H1 (cell line): Measurements from ENCODE around the gene DPYD. TPM values are rescaled to one million over a fixed set of nuclear protein-coding genes. Genes with fewer than 3 reads are reported as not detected.

ENCODE experiments used
- CTCF ChIA-PET: fragments of 300-600 bp; sonication (Branson Sonifier 250); formaldehyde crosslinking; loops from one replicate; lab custom pipeline; 2021; ENCODE audit not compliant: partially characterized antibody; lab: Charles Lee
- POLR2A ChIA-PET: fragments of 300-600 bp; sonication (Branson Sonifier 250); formaldehyde crosslinking; loops from one replicate; lab custom pipeline; 2021; ENCODE audit warnings: inconsistent platforms; ENCODE audit not compliant: partially characterized antibody; lab: Charles Lee
- DNase-seq, 2 experiments: peaks; one replicate each; pipeline versions ENCODE4 v3.0.0 to v3.0.0-alpha.2; 2010 to 2022; ENCODE audit warnings: low spot score in 2 of 2, low read depth in 1 of 2, mixed read lengths in 1 of 2
- FAIRE-seq: peaks from 2 replicates; lab custom pipeline; 2011; peaks lifted over from hg19 to GRCh38; lab: Jason Lieb, UNC
- H2AFZ ChIP-seq: 2 replicates; pipeline ENCODE4 v1.8.1; 2012; ENCODE audit warnings: low read length, inconsistent platforms
- H2AK5ac ChIP-seq: 2 replicates; pipeline ENCODE4 v1.6.1; 2013; ENCODE audit warnings: low read depth, low read length
- H2BK120ac ChIP-seq: replicated peaks from 2 replicates; pipeline ENCODE3; 2013; ENCODE audit warnings: low read depth, low read length, inconsistent platforms
- H2BK12ac ChIP-seq: 2 replicates; pipeline ENCODE4 v1.6.1; 2013; ENCODE audit warnings: low read depth, low read length
- H2BK15ac ChIP-seq: 2 replicates; pipeline ENCODE4 v1.6.1; 2013; ENCODE audit warnings: low read length
- H2BK20ac ChIP-seq: 2 replicates; pipeline ENCODE4 v1.6.1; 2013; ENCODE audit warnings: low read length
- H2BK5ac ChIP-seq: 2 replicates; pipeline ENCODE4 v1.6.1; 2013; ENCODE audit warnings: low read depth, low read length
- H3K14ac ChIP-seq: 2 replicates; pipeline ENCODE4 v1.6.1; 2013; ENCODE audit warnings: inconsistent platforms; ENCODE audit not compliant: insufficient read length
- H3K18ac ChIP-seq: 2 replicates; pipeline ENCODE4 v1.6.1; 2013; ENCODE audit warnings: low read length; ENCODE audit errors: extremely low read depth
- H3K23ac ChIP-seq: 2 replicates; pipeline ENCODE4 v1.6.1; 2013; ENCODE audit warnings: inconsistent platforms; ENCODE audit not compliant: insufficient read length
- H3K23me2 ChIP-seq: 2 replicates; pipeline ENCODE4 v1.6.1; 2013; ENCODE audit warnings: low read depth, low read length
- H3K27ac ChIP-seq: 2 replicates; pipeline ENCODE4 v1.6.1; 2011; ENCODE audit warnings: low read depth, low read length, inconsistent platforms
- H3K27me3 ChIP-seq, 4 experiments: replicated peaks in 1 of 4; 1 replicate in 1 of 4; 2 replicates in 3 of 4; pipeline versions ENCODE4 v1.6.1 to v1.8.1; 2011 to 2013; ENCODE audit warnings: low read length in 3 of 4, mild to moderate bottlenecking in 3 of 4, inconsistent platforms in 2 of 4, mixed read lengths in 2 of 4, moderate library complexity in 1 of 4; ENCODE audit not compliant: control insufficient read depth in 3 of 4, insufficient read depth in 3 of 4; ENCODE audit errors: extremely low read depth in 1 of 4
- H3K36me3 ChIP-seq, 4 experiments: 2 replicates each; pipeline versions ENCODE4 v1.6.1 to v1.8.1; 2011 to 2013; ENCODE audit warnings: mild to moderate bottlenecking in 4 of 4, low read length in 3 of 4, moderate library complexity in 2 of 4, control low read depth in 1 of 4, inconsistent platforms in 1 of 4; ENCODE audit not compliant: insufficient read depth in 4 of 4, control insufficient read depth in 2 of 4
- H3K4ac ChIP-seq: replicated peaks from 2 replicates; pipeline ENCODE3; 2013; ENCODE audit warnings: low read length, low read depth, mixed read lengths, inconsistent platforms; ENCODE audit not compliant: insufficient read length
- H3K4me1 ChIP-seq, 4 experiments: replicated peaks in 1 of 4; 1 replicate in 1 of 4; 2 replicates in 3 of 4; pipeline versions ENCODE4 v1.6.1 to v1.8.1; 2011 to 2013; ENCODE audit warnings: low read length in 3 of 4, inconsistent platforms in 2 of 4, mixed read lengths in 1 of 4; ENCODE audit not compliant: insufficient read depth in 4 of 4, control insufficient read depth in 3 of 4
- H3K4me2 ChIP-seq, 2 experiments: 2 replicates each; pipeline versions ENCODE4 v1.6.1 to v1.8.1; 2011 to 2013; ENCODE audit warnings: low read depth in 2 of 2, low read length in 2 of 2, control low read depth in 1 of 2, inconsistent platforms in 1 of 2, mild to moderate bottlenecking in 1 of 2; ENCODE audit not compliant: insufficient read depth in 1 of 2
- H3K4me3 ChIP-seq, 4 experiments: fragments of 200-600, 300-600 bp in 1 of 4; sonication (generic), shearing (Covaris generic), sonication (Bioruptor Twin) in 1 of 4; 2 replicates each; pipeline versions ENCODE4 v1.5.1 to v1.8.1; 2011 to 2016; ENCODE audit warnings: low read length in 4 of 4, low read depth in 3 of 4, control low read depth in 2 of 4, inconsistent platforms in 2 of 4, mild to moderate bottlenecking in 2 of 4, mixed read lengths in 1 of 4, moderate library complexity in 1 of 4; ENCODE audit not compliant: insufficient read depth in 2 of 4; ENCODE audit errors: extremely low read depth in 1 of 4
- H3K56ac ChIP-seq: replicated peaks from 2 replicates; pipeline ENCODE3; 2013; ENCODE audit warnings: low read depth, mild to moderate bottlenecking, mixed read lengths, low read length, inconsistent platforms; ENCODE audit not compliant: insufficient read length
- H3K79me1 ChIP-seq: 2 replicates; pipeline ENCODE4 v1.6.1; 2013; ENCODE audit warnings: low read depth, low read length, control low read depth
- H3K79me2 ChIP-seq, 2 experiments: 2 replicates each; pipeline versions ENCODE4 v1.6.1 to v1.8.1; 2012 to 2013; ENCODE audit warnings: low read length in 2 of 2, mild to moderate bottlenecking in 2 of 2, inconsistent platforms in 1 of 2; ENCODE audit not compliant: insufficient read depth in 2 of 2, control insufficient read depth in 1 of 2
- H3K9ac ChIP-seq, 4 experiments: replicated peaks in 1 of 4; 1 replicate in 1 of 4; 2 replicates in 3 of 4; pipeline versions ENCODE4 v1.6.1 to v1.8.1; 2011 to 2013; ENCODE audit warnings: low read depth in 3 of 4, low read length in 3 of 4, control low read depth in 2 of 4, mild to moderate bottlenecking in 2 of 4, moderate library complexity in 2 of 4, inconsistent platforms in 1 of 4; ENCODE audit errors: extremely low read depth in 1 of 4
- H3K9me3 ChIP-seq, 2 experiments: 2 replicates each; pipeline versions ENCODE4 v1.6.1 to v1.8.1; 2012 to 2013; ENCODE audit warnings: mild to moderate bottlenecking in 2 of 2, moderate library complexity in 2 of 2, control low read depth in 1 of 2, inconsistent platforms in 1 of 2, low read depth in 1 of 2, low read length in 1 of 2, mixed read lengths in 1 of 2; ENCODE audit not compliant: insufficient read depth in 2 of 2
- H4K20me1 ChIP-seq, 2 experiments: replicated peaks in 1 of 2; 2 replicates each; pipeline versions ENCODE3 to v1.8.1; 2011 to 2013; ENCODE audit warnings: inconsistent platforms in 2 of 2, low read length in 2 of 2, mild to moderate bottlenecking in 1 of 2; ENCODE audit not compliant: insufficient read depth in 2 of 2, control insufficient read depth in 1 of 2
- H4K5ac ChIP-seq: 2 replicates; pipeline ENCODE4 v1.6.1; 2013; ENCODE audit warnings: low read length, low read depth, mixed read lengths, inconsistent platforms; ENCODE audit not compliant: insufficient read length
- H4K8ac ChIP-seq: 2 replicates; pipeline ENCODE4 v1.8.0; 2013; ENCODE audit warnings: mild to moderate bottlenecking, moderate library complexity, low read length, inconsistent platforms; ENCODE audit not compliant: insufficient read depth; ENCODE audit errors: extremely low read depth
- H4K91ac ChIP-seq: replicated peaks from 2 replicates; pipeline ENCODE3; 2013; ENCODE audit warnings: low read length, mixed read lengths, inconsistent platforms; ENCODE audit not compliant: insufficient read length
- BCL11A ChIP-seq, 2 experiments: IDR thresholded peaks; one replicate each; pipeline ENCODE4 v1.6.1; 2011; ENCODE audit warnings: low read depth in 2 of 2, low read length in 2 of 2, mild to moderate bottlenecking in 2 of 2
- NANOG ChIP-seq: IDR thresholded peaks from 2 replicates; pipeline ENCODE4 v1.6.1; 2011; ENCODE audit warnings: low read length, low read depth, mild to moderate bottlenecking, inconsistent platforms; ENCODE audit not compliant: insufficient read depth, poor library complexity, severe bottlenecking
- NRF1 ChIP-seq: IDR thresholded peaks from 2 replicates; pipeline ENCODE4 v1.6.1; 2011; ENCODE audit warnings: mild to moderate bottlenecking, low read depth, low read length, improper control_type of control experiment
- RAD21 ChIP-seq, 2 experiments: IDR thresholded peaks in 1 of 2; conservative IDR thresholded peaks in 1 of 2; 2 replicates each; pipeline ENCODE4 v1.6.1; 2011; ENCODE audit warnings: low read depth in 2 of 2, low read length in 2 of 2, improper control_type of control experiment in 1 of 2, inconsistent platforms in 1 of 2, mild to moderate bottlenecking in 1 of 2, moderate library complexity in 1 of 2
- RBBP5 ChIP-seq: IDR thresholded peaks from 2 replicates; pipeline ENCODE4 v1.7.1; 2012; ENCODE audit warnings: low read depth, mild to moderate bottlenecking, inconsistent platforms, low read length, moderate library complexity, borderline replicate concordance
- RFX5 ChIP-seq: IDR thresholded peaks from 2 replicates; pipeline ENCODE4 v1.6.1; 2011; ENCODE audit warnings: low read depth, low read length, improper control_type of control experiment, borderline replicate concordance
- SIN3A ChIP-seq, 2 experiments: IDR thresholded peaks in 1 of 2; conservative IDR thresholded peaks in 1 of 2; 2 replicates each; pipeline ENCODE4 v1.6.1; 2011 to 2012; ENCODE audit warnings: low read length in 2 of 2, improper control_type of control experiment in 1 of 2, low read depth in 1 of 2, mild to moderate bottlenecking in 1 of 2
- SP2 ChIP-seq: IDR thresholded peaks from 2 replicates; pipeline ENCODE4 v1.6.1; 2012; ENCODE audit warnings: mild to moderate bottlenecking, low read length, inconsistent platforms
- TAF1 ChIP-seq: IDR thresholded peaks from 2 replicates; pipeline ENCODE4 v1.6.1; 2011; ENCODE audit warnings: mild to moderate bottlenecking, low read depth, low read length
- TBP ChIP-seq: IDR thresholded peaks from 2 replicates; pipeline ENCODE4 v1.6.1; 2011; ENCODE audit warnings: low read depth, low read length, improper control_type of control experiment
- TCF12 ChIP-seq: IDR thresholded peaks from 2 replicates; pipeline ENCODE4 v1.6.1; 2011; ENCODE audit warnings: low read depth, mild to moderate bottlenecking, low read length
- polyA plus RNA-seq, 7 experiments: library from polyadenylated mRNA; depleted of rRNA in 3 of 7; stranded (reverse) in 5 of 7; unstranded in 2 of 7; fragments of >200 nt in 5 of 7; fragments of 200-250 nt in 2 of 7; gene quantifications; 1 replicate in 5 of 7; 2 replicates in 1 of 7; 4 replicates in 1 of 7; pipeline versions ENCODE4 v1.2.1 to v1.2.3, GENCODE V29; 2011 to 2013; ENCODE audit warnings: missing spikeins in 2 of 7, mixed read lengths in 2 of 7
- total RNA-seq: library from RNA; stranded (reverse); fragmentation: NEBNext Ultra II Directional; extraction: Animal tissue kit (Norgen Biotek cat#: 25700); gene quantifications from 2 replicates; pipeline ENCODE4 v1.2.1, GENCODE V29; 2021

DPYD gene
- total and polyA plus RNA-seq, 2 of the 8 experiments (the other 6 are each of a cell fraction or from before 2014, with no cell fraction given) = 0.29 to 0.73 TPM

GRCh38 chr1:97562081-97562480 is 358.8 kb downstream of the DPYD start:
- no peak overlapping the region for H4K8ac ChIP-seq
- H3K18ac ChIP-seq = no peak overlapping the region
- no peak overlapping the region for H2BK5ac ChIP-seq
- H3K23me2 ChIP-seq = no peaks in the 10 kb centered on the region; the same call in 1 of the 2 replicates
- no peak overlapping the region for H3K56ac ChIP-seq
- no peak for TF ChIP-seq SP2
- TF ChIP-seq SIN3A (conservative IDR thresholded peaks at IDR 0.05 in 1 of 2, IDR thresholded peaks at IDR 0.05 in 1 of 2; ENCODE audit: low read depth in 1 of 2, low read length in 2 of 2) = no peak
- TF ChIP-seq BCL11A (IDR thresholded peaks at IDR 0.05; ENCODE audit: low read depth in 2 of 2, low read length in 2 of 2) = no peak
- TF ChIP-seq RFX5 = no peak
- no peak for TF ChIP-seq TAF1
- TF ChIP-seq TCF12 = no peak
- TF ChIP-seq RAD21 (IDR thresholded peaks at IDR 0.05 in 1 of 2, conservative IDR thresholded peaks at IDR 0.05 in 1 of 2; ENCODE audit: low read depth in 2 of 2, low read length in 2 of 2) = no peak
- TF ChIP-seq TBP = no peak
- TF ChIP-seq RBBP5 = no peak
- TF ChIP-seq NANOG = no peak
- no peak for TF ChIP-seq NRF1
- no peak overlapping the region for H4K91ac ChIP-seq
- no peaks in the 10 kb centered on the region for H3K79me1 ChIP-seq
- no peak overlapping the region for H3K4me3 ChIP-seq
- FAIRE-seq (no peak), DNase-seq (no peak)
- no peak overlapping the region for H3K23ac ChIP-seq
- H3K9me3 ChIP-seq = no peaks in the 10 kb centered on the region
- H4K20me1 ChIP-seq = no peaks in the 10 kb centered on the region
- ChIA-PET CTCF (interaction anchor here (0.6 kb wide), 1 partner anchor 904 kb away, joined by 3 read pairs; no protein-coding TSS in a partner anchor), POLR2A (no interaction called here)
- no peaks in the 10 kb centered on the region for H3K79me2 ChIP-seq
- H3K4me2 ChIP-seq = no peak overlapping the region
- H3K4me1 ChIP-seq = 0 out of 7 replicates have a peak, but pooled peaks cover 0 to under 1% (median 0%) of the 10 kb centered on the region in 4 experiments
- H3K27me3 ChIP-seq = no peaks in the 10 kb centered on the region
- H2BK12ac ChIP-seq = no peak overlapping the region
- no peak overlapping the region for H2BK20ac ChIP-seq
- no peaks in the 10 kb centered on the region for H3K36me3 ChIP-seq
- no peak overlapping the region for H3K4ac ChIP-seq
- no peak overlapping the region for H3K14ac ChIP-seq
- H2BK15ac ChIP-seq = no peak overlapping the region
- H4K5ac ChIP-seq = no peak overlapping the region
- no peak overlapping the region for H2BK120ac ChIP-seq
- no peak overlapping the region for H3K27ac ChIP-seq
- no peak overlapping the region for H2AFZ ChIP-seq
- no peak overlapping the region for H3K9ac ChIP-seq
- H2AK5ac ChIP-seq = no peak overlapping the region
